ENCODE data around the gene RAP1GAP2. TPM values are rescaled to one million over a fixed set of nuclear protein-coding genes. Genes with fewer than 3 reads are reported as not detected.

Gene RAP1GAP2
- total and polyA plus RNA-seq, 7 donors = 0.25 to 2.0 (median 0.84) TPM

DNA sequence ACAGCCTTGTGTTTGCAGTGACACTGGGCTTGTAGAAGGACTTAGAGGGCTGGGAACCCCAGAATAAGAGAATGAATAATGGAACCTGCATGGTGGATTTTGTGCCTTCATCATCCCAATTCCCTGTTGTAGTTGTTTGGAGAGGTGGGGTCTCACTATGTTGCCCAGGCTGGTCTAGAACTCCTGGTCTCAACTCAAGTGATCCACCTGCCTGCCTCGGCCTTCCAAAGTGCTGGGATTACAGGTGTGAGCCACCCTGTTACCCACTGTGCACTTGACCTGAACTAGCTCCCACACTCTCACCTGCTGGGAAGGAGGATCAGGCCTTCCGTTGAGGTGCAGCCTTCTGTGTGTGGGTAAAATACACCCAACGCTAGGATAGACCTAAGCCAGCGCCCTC lies 55.4 kb downstream of the RAP1GAP2 start:
- peaks cover 0 to 55% (median 14%) of the 10 kb centered on the region in 3 donors for H3K27me3 ChIP-seq (ENCODE audit: insufficient read depth in 3 of 3, low read length in 2 of 3)

DNA sequence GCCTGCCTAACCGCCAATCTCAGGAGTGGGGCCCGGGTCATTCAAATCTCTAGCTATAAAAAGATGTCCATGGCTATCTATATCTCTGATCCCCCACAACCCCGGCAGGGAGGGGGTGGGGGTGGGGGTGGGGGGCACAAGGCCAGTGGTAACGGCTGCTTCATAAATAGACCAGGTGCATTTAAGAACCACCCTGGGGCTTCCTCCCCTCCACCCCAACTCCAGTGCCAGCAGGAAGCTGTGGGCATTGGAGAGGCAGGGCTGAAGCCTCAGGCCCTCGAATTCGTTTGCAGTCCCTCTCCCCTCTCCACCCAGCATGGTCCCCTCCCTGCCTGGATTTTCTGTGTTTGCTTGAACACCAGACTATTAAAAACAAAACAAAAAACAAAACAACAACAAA lies 56.0 kb downstream of the RAP1GAP2 start:
- Histone ChIP-seq H3K9me3 (no peaks in the 10 kb centered on the region), H3K27ac (no peak overlapping the region), H3K4me1 (peaks cover 9% of the 10 kb centered on the region), H3K27me3 (ENCODE audit: insufficient read depth in 3 of 3, low read length in 2 of 3) (peaks cover 0 to 61% (median 15%) of the 10 kb centered on the region in 3 donors), H3K36me3 (ENCODE audit: insufficient read depth in 1 of 2, low read depth in 1 of 2) (no peaks in the 10 kb centered on the region), H3K4me3 (no peak overlapping the region)
- TF ChIP-seq, protein P1, sequence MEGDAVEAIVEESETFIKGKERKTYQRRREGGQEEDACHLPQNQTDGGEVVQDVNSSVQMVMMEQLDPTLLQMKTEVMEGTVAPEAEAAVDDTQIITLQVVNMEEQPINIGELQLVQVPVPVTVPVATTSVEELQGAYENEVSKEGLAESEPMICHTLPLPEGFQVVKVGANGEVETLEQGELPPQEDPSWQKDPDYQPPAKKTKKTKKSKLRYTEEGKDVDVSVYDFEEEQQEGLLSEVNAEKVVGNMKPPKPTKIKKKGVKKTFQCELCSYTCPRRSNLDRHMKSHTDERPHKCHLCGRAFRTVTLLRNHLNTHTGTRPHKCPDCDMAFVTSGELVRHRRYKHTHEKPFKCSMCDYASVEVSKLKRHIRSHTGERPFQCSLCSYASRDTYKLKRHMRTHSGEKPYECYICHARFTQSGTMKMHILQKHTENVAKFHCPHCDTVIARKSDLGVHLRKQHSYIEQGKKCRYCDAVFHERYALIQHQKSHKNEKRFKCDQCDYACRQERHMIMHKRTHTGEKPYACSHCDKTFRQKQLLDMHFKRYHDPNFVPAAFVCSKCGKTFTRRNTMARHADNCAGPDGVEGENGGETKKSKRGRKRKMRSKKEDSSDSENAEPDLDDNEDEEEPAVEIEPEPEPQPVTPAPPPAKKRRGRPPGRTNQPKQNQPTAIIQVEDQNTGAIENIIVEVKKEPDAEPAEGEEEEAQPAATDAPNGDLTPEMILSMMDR (IDR thresholded peaks at IDR 0.05) = no peak
- no peak for ATAC-seq
- intact Hi-C loops (cut with DNase I) = no loop called here
- DNase-seq = no peak
- WGBS, 3 donors = 36 to 49% (median 42%) methylated on average over 6 of the region's 6 CpGs

More for the DNA sequence above, 55.4 kb downstream of the RAP1GAP2 start:
- TF ChIP-seq, protein P1 (IDR thresholded peaks at IDR 0.05) = no peak
- H3K9me3 ChIP-seq = no peaks in the 10 kb centered on the region
- intact Hi-C loops (cut with DNase I) = no loop called here
- 90 to 98% (median 95%) methylated on average over 4 of the region's 4 CpGs for WGBS, 3 donors
- H3K36me3 ChIP-seq (ENCODE audit: insufficient read depth in 1 of 2, low read depth in 1 of 2) = no peaks in the 10 kb centered on the region
- peaks cover 9% of the 10 kb centered on the region for H3K4me1 ChIP-seq
- H3K4me3 ChIP-seq = no peak overlapping the region
- no peak for ATAC-seq
- DNase-seq = no peak
- no peak overlapping the region for H3K27ac ChIP-seq

DNA sequence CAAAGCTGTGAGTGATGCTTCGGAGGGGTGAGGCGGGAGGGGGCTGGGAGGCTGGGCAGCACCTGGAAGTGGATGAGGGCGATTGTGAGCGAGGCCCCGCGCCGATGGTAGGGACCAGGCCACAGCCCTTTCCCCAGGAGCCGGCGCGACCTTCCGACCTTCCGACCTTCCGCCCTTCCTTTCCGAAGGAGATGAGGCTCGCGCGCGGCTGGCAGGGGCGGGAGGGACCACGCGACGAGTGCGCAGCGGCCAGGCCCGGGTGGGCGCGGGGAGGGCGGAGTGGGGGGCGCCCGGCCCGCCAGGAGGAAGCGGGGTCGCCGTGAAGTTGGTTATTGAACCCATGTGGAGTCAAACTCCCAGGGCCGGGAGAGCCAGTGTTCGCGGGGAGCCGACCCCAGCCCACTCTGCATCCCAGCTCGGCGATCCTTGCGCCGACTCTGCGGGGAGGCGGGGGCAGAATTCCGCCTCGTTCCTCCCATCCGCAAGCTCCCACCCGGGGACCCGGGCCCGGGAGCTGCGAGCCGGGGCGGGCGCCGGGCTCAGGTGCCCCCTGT lies 56.6 kb downstream of the RAP1GAP2 start:
- WGBS, 3 donors = 13 to 26% (median 18%) methylated on average over 40 to 55 of the region's 55 CpGs
- TF ChIP-seq, protein P1 (IDR thresholded peaks at IDR 0.05) = no peak
- intact Hi-C loops (cut with DNase I) = no loop called here
- no peaks in the 10 kb centered on the region for H3K36me3 ChIP-seq (ENCODE audit: insufficient read depth in 1 of 2, low read depth in 1 of 2)
- peaks cover 9% of the 10 kb centered on the region for H3K4me1 ChIP-seq
- H3K27ac ChIP-seq = no peak overlapping the region
- DNase-seq (peak in 1 of 2 donors; percentile 19), ATAC-seq (no peak)
- no peaks in the 10 kb centered on the region for H3K9me3 ChIP-seq
- H3K27me3 ChIP-seq (ENCODE audit: insufficient read depth in 3 of 3, low read length in 2 of 3) = peaks cover 0 to 64% (median 15%) of the 10 kb centered on the region in 3 donors
- H3K4me3 ChIP-seq = peak overlapping the region; percentile 58

DNA sequence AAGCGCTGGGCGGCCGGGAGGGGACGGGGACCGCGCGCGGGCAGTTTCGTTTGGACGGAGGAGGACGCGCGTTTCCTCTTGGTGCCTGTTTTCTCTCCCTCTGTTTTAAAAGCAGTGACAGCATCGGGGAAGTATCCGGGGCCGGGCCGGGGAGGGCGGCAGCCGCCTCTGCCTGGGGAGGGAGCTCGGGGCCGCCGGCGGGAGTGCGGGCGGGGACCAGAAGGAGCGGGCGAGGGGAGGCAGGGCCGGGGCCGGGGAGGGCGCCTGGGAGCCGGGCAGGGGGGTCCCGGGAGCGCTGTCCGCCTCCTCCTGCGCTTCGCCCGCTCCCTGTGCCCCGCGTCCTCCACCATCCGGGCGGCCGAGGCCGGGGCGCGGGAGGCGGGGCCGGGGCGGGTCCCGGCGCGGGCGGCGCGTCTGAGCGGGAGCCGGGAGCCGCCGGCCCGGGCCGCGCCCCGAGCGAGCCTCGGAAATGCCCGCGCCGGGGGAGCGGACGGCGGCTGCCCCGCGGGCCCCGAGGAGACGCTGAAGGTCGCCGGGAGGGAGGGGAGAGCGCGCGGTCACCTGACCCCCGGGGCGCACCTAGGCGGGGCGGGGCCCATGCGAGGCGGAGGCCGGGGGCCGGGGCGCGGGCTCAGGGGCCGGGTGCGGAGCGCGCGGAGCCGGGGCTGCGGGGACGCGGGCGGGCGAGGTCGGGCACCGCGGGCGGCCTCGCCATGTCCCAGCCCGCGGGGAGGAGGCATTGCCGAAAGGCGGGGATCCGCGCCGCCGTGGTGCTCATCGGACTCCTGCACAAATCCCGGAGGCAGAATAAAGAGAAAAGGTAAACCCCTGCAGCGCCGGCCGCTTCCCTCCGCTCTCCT lies 57.3 kb downstream of the RAP1GAP2 start:
- no peaks in the 10 kb centered on the region for H3K36me3 ChIP-seq (ENCODE audit: insufficient read depth in 1 of 2, low read depth in 1 of 2)
- H3K4me1 ChIP-seq = peaks cover 9% of the 10 kb centered on the region
- ATAC-seq (peak; percentile 42 to 65 (median 51)), DNase-seq (peak; percentile 49 to 68)
- WGBS, 3 donors = 1% methylated on average over 40 to 119 of the region's 119 CpGs
- H3K9me3 ChIP-seq = no peaks in the 10 kb centered on the region
- intact Hi-C loops (cut with DNase I) = no loop called here
- H3K27me3 ChIP-seq (ENCODE audit: insufficient read depth in 3 of 3, low read length in 2 of 3) = peaks cover 0 to 61% (median 15%) of the 10 kb centered on the region in 3 donors
- peak overlapping the region; percentile 58 for H3K4me3 ChIP-seq
- H3K27ac ChIP-seq = no peak overlapping the region
- TF ChIP-seq, protein P1 (IDR thresholded peaks at IDR 0.05) = no peak

Measured in psoas muscle (tissue), 8 donors.